H1 (cell line): Measurements from ENCODE around the gene MYCBPAP. TPM values are rescaled to one million over a fixed set of nuclear protein-coding genes. Genes with fewer than 3 reads are reported as not detected.

ENCODE experiments used
- CBX8 ChIP-seq: fragments of 300-800, 300-1000 bp; sonication (generic); IDR thresholded peaks from 2 replicates; pipeline ENCODE4 v1.7.1; 2016; ENCODE audit warnings: low read depth, low read length, borderline replicate concordance
- CEBPB ChIP-seq: IDR thresholded peaks from 2 replicates; pipeline ENCODE4 v1.6.1; 2012; ENCODE audit warnings: low read depth, low read length
- EP300 ChIP-seq, 2 experiments: IDR thresholded peaks; 1 replicate in 1 of 2; 2 replicates in 1 of 2; pipeline ENCODE4 v1.6.1; 2011 to 2012; ENCODE audit warnings: low read depth in 2 of 2, low read length in 2 of 2, mild to moderate bottlenecking in 2 of 2, borderline replicate concordance in 1 of 2, inconsistent platforms in 1 of 2, moderate library complexity in 1 of 2
- RBBP5 ChIP-seq: IDR thresholded peaks from 2 replicates; pipeline ENCODE4 v1.7.1; 2012; ENCODE audit warnings: low read depth, mild to moderate bottlenecking, inconsistent platforms, low read length, moderate library complexity, borderline replicate concordance
- polyA plus RNA-seq, 7 experiments: library from polyadenylated mRNA; depleted of rRNA in 3 of 7; stranded (reverse) in 5 of 7; unstranded in 2 of 7; fragments of >200 nt in 5 of 7; fragments of 200-250 nt in 2 of 7; gene quantifications; 1 replicate in 5 of 7; 2 replicates in 1 of 7; 4 replicates in 1 of 7; pipeline versions ENCODE4 v1.2.1 to v1.2.3, GENCODE V29; 2011 to 2013; ENCODE audit warnings: missing spikeins in 2 of 7, mixed read lengths in 2 of 7
- total RNA-seq: library from RNA; stranded (reverse); fragmentation: NEBNext Ultra II Directional; extraction: Animal tissue kit (Norgen Biotek cat#: 25700); gene quantifications from 2 replicates; pipeline ENCODE4 v1.2.1, GENCODE V29; 2021
- TF ChIP-seq, protein P1 (sequence below): fragments of 300-600 bp; sonication (generic); IDR thresholded peaks from 2 replicates; pipeline ENCODE4 v1.7.1; 2012; ENCODE audit warnings: low read length, moderate library complexity, mild to moderate bottlenecking, inconsistent platforms; ENCODE audit not compliant: insufficient replicate concordance
- TF ChIP-seq, protein P2 (sequence below), 3 experiments: IDR thresholded peaks; 1 replicate in 2 of 3; 2 replicates in 1 of 3; pipeline versions ENCODE4 v1.5.1 to v1.6.1; 2011; ENCODE audit warnings: low read length in 3 of 3, mild to moderate bottlenecking in 3 of 3, inconsistent platforms in 2 of 3, low read depth in 1 of 3, moderate library complexity in 1 of 3; ENCODE audit not compliant: insufficient read depth in 1 of 3; ENCODE audit errors: control extremely low read depth in 1 of 3

The MYCBPAP gene
- total and polyA plus RNA-seq, 2 of the 8 experiments (the other 6 are each of a cell fraction or from before 2014, with no cell fraction given), result 0.89 to 3.3 TPM

DNA sequence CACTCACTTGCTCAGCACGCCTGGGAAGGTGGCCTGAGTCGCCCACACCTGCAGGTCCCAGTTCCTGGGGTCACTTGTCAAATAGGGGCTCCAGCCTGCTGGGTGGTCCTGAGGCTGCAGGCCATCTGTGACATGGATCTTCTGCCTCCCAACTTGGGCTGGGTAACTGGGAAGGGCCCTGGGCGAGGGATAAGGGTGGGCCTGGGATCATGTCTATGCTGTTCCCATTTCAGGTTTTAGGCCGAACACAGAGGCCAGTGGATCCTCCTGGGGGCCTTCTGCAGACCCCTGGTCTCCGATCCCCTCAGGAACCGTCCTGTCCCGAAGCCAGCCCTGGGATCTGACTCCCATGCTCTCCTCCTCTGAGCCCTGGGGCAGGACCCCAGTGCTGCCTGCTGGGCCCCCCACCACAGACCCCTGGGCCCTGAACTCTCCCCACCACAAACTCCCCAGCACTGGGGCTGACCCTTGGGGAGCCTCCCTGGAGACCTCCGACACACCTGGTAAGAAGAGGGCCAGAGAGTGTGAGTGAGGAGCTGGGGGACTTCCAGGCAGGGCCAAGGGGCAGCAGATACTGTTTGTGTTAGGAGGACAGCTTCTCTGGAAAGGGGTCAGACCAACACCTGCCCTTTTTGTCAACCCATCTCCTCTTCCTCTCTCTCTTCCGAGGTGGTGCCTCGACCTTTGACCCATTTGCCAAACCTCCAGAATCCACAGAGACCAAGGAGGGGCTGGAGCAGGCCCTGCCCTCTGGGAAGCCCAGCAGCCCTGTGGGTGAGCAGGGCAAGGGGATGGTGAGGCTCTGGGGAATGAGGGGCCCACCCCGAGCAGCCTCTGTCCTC lies 32.5 kb downstream of the MYCBPAP start (continued):
- TF ChIP-seq CBX8 (no peak), CEBPB (no peak), RBBP5 (no peak), EP300 (IDR thresholded peaks at IDR 0.05; ENCODE audit: borderline replicate concordance in 1 of 2, low read depth in 2 of 2, low read length in 2 of 2) (no peak)
- TF ChIP-seq, protein P1, sequence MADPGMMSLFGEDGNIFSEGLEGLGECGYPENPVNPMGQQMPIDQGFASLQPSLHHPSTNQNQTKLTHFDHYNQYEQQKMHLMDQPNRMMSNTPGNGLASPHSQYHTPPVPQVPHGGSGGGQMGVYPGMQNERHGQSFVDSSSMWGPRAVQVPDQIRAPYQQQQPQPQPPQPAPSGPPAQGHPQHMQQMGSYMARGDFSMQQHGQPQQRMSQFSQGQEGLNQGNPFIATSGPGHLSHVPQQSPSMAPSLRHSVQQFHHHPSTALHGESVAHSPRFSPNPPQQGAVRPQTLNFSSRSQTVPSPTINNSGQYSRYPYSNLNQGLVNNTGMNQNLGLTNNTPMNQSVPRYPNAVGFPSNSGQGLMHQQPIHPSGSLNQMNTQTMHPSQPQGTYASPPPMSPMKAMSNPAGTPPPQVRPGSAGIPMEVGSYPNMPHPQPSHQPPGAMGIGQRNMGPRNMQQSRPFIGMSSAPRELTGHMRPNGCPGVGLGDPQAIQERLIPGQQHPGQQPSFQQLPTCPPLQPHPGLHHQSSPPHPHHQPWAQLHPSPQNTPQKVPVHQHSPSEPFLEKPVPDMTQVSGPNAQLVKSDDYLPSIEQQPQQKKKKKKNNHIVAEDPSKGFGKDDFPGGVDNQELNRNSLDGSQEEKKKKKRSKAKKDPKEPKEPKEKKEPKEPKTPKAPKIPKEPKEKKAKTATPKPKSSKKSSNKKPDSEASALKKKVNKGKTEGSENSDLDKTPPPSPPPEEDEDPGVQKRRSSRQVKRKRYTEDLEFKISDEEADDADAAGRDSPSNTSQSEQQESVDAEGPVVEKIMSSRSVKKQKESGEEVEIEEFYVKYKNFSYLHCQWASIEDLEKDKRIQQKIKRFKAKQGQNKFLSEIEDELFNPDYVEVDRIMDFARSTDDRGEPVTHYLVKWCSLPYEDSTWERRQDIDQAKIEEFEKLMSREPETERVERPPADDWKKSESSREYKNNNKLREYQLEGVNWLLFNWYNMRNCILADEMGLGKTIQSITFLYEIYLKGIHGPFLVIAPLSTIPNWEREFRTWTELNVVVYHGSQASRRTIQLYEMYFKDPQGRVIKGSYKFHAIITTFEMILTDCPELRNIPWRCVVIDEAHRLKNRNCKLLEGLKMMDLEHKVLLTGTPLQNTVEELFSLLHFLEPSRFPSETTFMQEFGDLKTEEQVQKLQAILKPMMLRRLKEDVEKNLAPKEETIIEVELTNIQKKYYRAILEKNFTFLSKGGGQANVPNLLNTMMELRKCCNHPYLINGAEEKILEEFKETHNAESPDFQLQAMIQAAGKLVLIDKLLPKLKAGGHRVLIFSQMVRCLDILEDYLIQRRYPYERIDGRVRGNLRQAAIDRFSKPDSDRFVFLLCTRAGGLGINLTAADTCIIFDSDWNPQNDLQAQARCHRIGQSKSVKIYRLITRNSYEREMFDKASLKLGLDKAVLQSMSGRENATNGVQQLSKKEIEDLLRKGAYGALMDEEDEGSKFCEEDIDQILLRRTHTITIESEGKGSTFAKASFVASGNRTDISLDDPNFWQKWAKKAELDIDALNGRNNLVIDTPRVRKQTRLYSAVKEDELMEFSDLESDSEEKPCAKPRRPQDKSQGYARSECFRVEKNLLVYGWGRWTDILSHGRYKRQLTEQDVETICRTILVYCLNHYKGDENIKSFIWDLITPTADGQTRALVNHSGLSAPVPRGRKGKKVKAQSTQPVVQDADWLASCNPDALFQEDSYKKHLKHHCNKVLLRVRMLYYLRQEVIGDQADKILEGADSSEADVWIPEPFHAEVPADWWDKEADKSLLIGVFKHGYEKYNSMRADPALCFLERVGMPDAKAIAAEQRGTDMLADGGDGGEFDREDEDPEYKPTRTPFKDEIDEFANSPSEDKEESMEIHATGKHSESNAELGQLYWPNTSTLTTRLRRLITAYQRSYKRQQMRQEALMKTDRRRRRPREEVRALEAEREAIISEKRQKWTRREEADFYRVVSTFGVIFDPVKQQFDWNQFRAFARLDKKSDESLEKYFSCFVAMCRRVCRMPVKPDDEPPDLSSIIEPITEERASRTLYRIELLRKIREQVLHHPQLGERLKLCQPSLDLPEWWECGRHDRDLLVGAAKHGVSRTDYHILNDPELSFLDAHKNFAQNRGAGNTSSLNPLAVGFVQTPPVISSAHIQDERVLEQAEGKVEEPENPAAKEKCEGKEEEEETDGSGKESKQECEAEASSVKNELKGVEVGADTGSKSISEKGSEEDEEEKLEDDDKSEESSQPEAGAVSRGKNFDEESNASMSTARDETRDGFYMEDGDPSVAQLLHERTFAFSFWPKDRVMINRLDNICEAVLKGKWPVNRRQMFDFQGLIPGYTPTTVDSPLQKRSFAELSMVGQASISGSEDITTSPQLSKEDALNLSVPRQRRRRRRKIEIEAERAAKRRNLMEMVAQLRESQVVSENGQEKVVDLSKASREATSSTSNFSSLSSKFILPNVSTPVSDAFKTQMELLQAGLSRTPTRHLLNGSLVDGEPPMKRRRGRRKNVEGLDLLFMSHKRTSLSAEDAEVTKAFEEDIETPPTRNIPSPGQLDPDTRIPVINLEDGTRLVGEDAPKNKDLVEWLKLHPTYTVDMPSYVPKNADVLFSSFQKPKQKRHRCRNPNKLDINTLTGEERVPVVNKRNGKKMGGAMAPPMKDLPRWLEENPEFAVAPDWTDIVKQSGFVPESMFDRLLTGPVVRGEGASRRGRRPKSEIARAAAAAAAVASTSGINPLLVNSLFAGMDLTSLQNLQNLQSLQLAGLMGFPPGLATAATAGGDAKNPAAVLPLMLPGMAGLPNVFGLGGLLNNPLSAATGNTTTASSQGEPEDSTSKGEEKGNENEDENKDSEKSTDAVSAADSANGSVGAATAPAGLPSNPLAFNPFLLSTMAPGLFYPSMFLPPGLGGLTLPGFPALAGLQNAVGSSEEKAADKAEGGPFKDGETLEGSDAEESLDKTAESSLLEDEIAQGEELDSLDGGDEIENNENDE, result no peak
- TF ChIP-seq, protein P2, sequence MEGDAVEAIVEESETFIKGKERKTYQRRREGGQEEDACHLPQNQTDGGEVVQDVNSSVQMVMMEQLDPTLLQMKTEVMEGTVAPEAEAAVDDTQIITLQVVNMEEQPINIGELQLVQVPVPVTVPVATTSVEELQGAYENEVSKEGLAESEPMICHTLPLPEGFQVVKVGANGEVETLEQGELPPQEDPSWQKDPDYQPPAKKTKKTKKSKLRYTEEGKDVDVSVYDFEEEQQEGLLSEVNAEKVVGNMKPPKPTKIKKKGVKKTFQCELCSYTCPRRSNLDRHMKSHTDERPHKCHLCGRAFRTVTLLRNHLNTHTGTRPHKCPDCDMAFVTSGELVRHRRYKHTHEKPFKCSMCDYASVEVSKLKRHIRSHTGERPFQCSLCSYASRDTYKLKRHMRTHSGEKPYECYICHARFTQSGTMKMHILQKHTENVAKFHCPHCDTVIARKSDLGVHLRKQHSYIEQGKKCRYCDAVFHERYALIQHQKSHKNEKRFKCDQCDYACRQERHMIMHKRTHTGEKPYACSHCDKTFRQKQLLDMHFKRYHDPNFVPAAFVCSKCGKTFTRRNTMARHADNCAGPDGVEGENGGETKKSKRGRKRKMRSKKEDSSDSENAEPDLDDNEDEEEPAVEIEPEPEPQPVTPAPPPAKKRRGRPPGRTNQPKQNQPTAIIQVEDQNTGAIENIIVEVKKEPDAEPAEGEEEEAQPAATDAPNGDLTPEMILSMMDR (IDR thresholded peaks at IDR 0.05; ENCODE audit: control extremely low read depth in 1 of 3, insufficient read depth in 1 of 3, low read depth in 1 of 3, low read length in 3 of 3), result no peak
